ENCODE data around the gene LAMTOR4. TPM values are rescaled to one million over a fixed set of nuclear protein-coding genes. Genes with fewer than 3 reads are reported as not detected.

LAMTOR4 gene
- total RNA-seq = 100 to 1,000 TPM in 3 of 9 donors, 10 to 100 TPM in 6; 64.6 to 160 (median 91.7) TPM
- polyA plus RNA-seq = 100 to 1,000 TPM; 155 to 158 TPM
- long read RNA-seq, donor 1, transcript LAMTOR4-201 (4 exons, 605 nt) = major isoform, 41 of 57 reads
- long read RNA-seq, donor 1, partial matches to known transcripts = 1 of 57 reads
- long read RNA-seq, donor 1, other reads (novel, unspliced or antisense) = 7 of 57 reads
- long read RNA-seq, donor 2, transcript LAMTOR4-201 (4 exons, 605 nt) = major isoform, 36 of 48 reads
- long read RNA-seq, donor 2, partial matches to known transcripts = 2 of 48 reads
- long read RNA-seq, donor 2, other reads (novel, unspliced or antisense) = 4 of 48 reads
- long read RNA-seq, donor 3, transcript LAMTOR4-201 (4 exons, 605 nt) = major isoform, 28 of 35 reads
- long read RNA-seq, donor 3, partial matches to known transcripts = 0 of 35 reads
- long read RNA-seq, donor 3, other reads (novel, unspliced or antisense) = 3 of 35 reads

GRCh38 chr7:100148559-100149328 lies at the start of gene LAMTOR4:
Gene LAMTOR4, plus strand, starts transcription at chr7:100148918. Its CDS starts 55 bp downstream, at chr7:100148973.
- WGBS, 4 donors = 0 to 2% (median 1%) methylated on average over 18 to 46 of the region's 46 CpGs
- Histone ChIP-seq H3K9me3 (no peaks in the 10 kb centered on the region), H3K27me3 (no peaks in the 10 kb centered on the region), H3K27ac (peak within 1 kb of the TSS; percentile 67 to 89 (median 84)), H3K36me3 (peaks cover 0 to 30% (median 8%) of the 10 kb centered on the region in 9 donors), H3K4me3 (peak within 1 kb of the TSS; percentile 61 to 97 (median 81)), H3K4me1 (peaks cover 0 to 50% (median 12%) of the 10 kb centered on the region in 12 donors)
- intact Hi-C loops (cut with DNase I) = loop anchor here in 1 of 10 donors (10.0 kb wide), 1 partner anchor 196 kb away; no protein-coding TSS in a partner anchor
- ATAC-seq = peak; percentile 99 to 100 (median 100)
- DNase-seq = peak; percentile 99 to 100 (median 99)
- TF ChIP-seq CTCF (IDR thresholded peaks at IDR 0.05) (no peak), POLR2A (IDR thresholded peaks at IDR 0.05) (peak in 1 of 2 donors; percentile 94)

- H3K9me3 ChIP-seq = no peaks in the 10 kb centered on the region
- no peaks in the 10 kb centered on the region for H3K27me3 ChIP-seq
- peak overlapping the region in 2 of 12 donors; percentile 87 to 94 for H3K27ac ChIP-seq
- TF ChIP-seq POLR2A (IDR thresholded peaks at IDR 0.05) (no peak), CTCF (IDR thresholded peaks at IDR 0.05) (no peak)
- intact Hi-C loops (cut with DNase I) = no loop called here
- peak overlapping the region in 9 of 12 donors; percentile 65 to 93 (median 77) for H3K4me3 ChIP-seq
- peaks cover 0 to 28% (median 21%) of the 10 kb centered on the region in 12 donors for H3K4me1 ChIP-seq
- WGBS, 4 donors = 62 to 70% (median 65%) methylated on average over 12 of the region's 12 CpGs
- ATAC-seq (no peak), DNase-seq (no peak)
- peaks cover 0 to 69% (median 64%) of the 10 kb centered on the region in 9 donors for H3K36me3 ChIP-seq
These were observed 49.3 kb upstream of the LAMTOR4 start for GRCh38 chr7:100099452-100099851.

GRCh38 chr7:100100420-100101015 lies 48.2 kb upstream of the LAMTOR4 start:
- Histone ChIP-seq H3K27ac (peak overlapping the region; percentile 68 to 97 (median 92)), H3K4me1 (peaks cover 0 to 28% (median 21%) of the 10 kb centered on the region in 12 donors), H3K36me3 (peaks cover 0 to 69% (median 62%) of the 10 kb centered on the region in 9 donors), H3K27me3 (no peaks in the 10 kb centered on the region), H3K9me3 (no peaks in the 10 kb centered on the region), H3K4me3 (peak overlapping the region; percentile 59 to 93 (median 76))
- peak; percentile 78 to 92 (median 89) for ATAC-seq
- DNase-seq = peak; percentile 95 to 96 (median 95)
- WGBS, 4 donors = 0 to 2% (median 0%) methylated on average over 30 to 61 of the region's 61 CpGs
- intact Hi-C loops (cut with DNase I) = loop anchor here in 5 of 10 donors (1.0 to 2.0 kb wide), 6 partner anchors 18 to 52 kb away; partner anchors contain the start of genes CNPY4 (in 3 of the 5), TAF6 (in 3 of the 5), MBLAC1 (in 2 of the 5) and ZSCAN21 (in 2 of the 5)
- TF ChIP-seq POLR2A (IDR thresholded peaks at IDR 0.05) = peak in 1 of 2 donors; percentile 48
- TF ChIP-seq CTCF (IDR thresholded peaks at IDR 0.05) = no peak

All from heart left ventricle (tissue), 16 donors.